T-cell (primary cell): ENCODE measurements around the gene MS4A4A. TPM values are rescaled to one million over a fixed set of nuclear protein-coding genes. Genes with fewer than 3 reads are reported as not detected.

Source experiments
- ATAC-seq, 4 experiments: fragments of 200-7000 bp in 3 of 4; fragments of 150-1000 bp in 1 of 4; cut with Tn5 transposase; replicated peaks in 1 of 4; 1 replicate in 3 of 4; 2 replicates in 1 of 4; pipeline ENCODE4 v1.10.0; 2021; ENCODE audit warnings: moderate library complexity in 3 of 4, mild to moderate bottlenecking in 2 of 4, moderate number of reproducible peaks in 1 of 4
- CTCF ChIA-PET, 2 donors: fragments of 300-600 bp; sonication (Branson Sonifier 250); formaldehyde crosslinking; loops; one replicate each; lab custom pipeline; 2022; ENCODE audit warnings: antibody characterized with exemption in 2 of 2; lab: Charles Lee
- POLR2A ChIA-PET, 2 donors: fragments of 300-600 bp; sonication (Branson Sonifier 250); formaldehyde crosslinking; loops; one replicate each; lab custom pipeline; 2022; ENCODE audit warnings: antibody characterized with exemption in 2 of 2; lab: Charles Lee
- DNase-seq, 35 experiments: peaks; one replicate each; pipeline versions ENCODE4 v3.0.0 to v3.0.0-alpha.2; 2013 to 2023
- H3K27ac ChIP-seq: one replicate; pipeline ENCODE4 v1.5.1; 2013; ENCODE audit warnings: low read length
- H3K27me3 ChIP-seq, 2 experiments: replicated peaks in 1 of 2; 1 replicate in 1 of 2; 2 replicates in 1 of 2; pipeline versions ENCODE4 v1.6.1 to v1.7.0; 2013; ENCODE audit warnings: low read length in 1 of 2, mixed read lengths in 1 of 2; ENCODE audit not compliant: control insufficient read depth in 2 of 2, insufficient read depth in 2 of 2; ENCODE audit errors: extremely low read depth in 1 of 2
- H3K36me3 ChIP-seq, 2 donors: 1 replicate in 1 of 2; 2 replicates in 1 of 2; pipeline versions ENCODE4 v1.6.1 to v1.7.0; 2013; ENCODE audit warnings: low read length in 1 of 2; ENCODE audit not compliant: control insufficient read depth in 2 of 2, insufficient read depth in 1 of 2; ENCODE audit errors: extremely low read depth in 1 of 2
- H3K4me1 ChIP-seq, 2 experiments: 1 replicate in 1 of 2; 2 replicates in 1 of 2; pipeline versions ENCODE4 v1.6.1 to v1.7.0; 2013; ENCODE audit warnings: low read length in 2 of 2, mixed read lengths in 1 of 2; ENCODE audit not compliant: insufficient read depth in 2 of 2, control insufficient read depth in 1 of 2; ENCODE audit errors: extremely low read depth in 1 of 2
- H3K4me3 ChIP-seq, 2 donors: 1 replicate in 1 of 2; 2 replicates in 1 of 2; pipeline versions ENCODE4 v1.5.1 to v1.7.0; 2013; ENCODE audit warnings: mild to moderate bottlenecking in 2 of 2, low read length in 1 of 2, moderate library complexity in 1 of 2; ENCODE audit not compliant: control insufficient read depth in 1 of 2; ENCODE audit errors: extremely low read depth in 1 of 2
- H3K9me3 ChIP-seq: 2 replicates; pipeline ENCODE4 v1.7.0; 2013
- H3K27ac Mint-ChIP-seq, 2 donors: one replicate each; pipeline ENCODE4 v1.8.0; 2020 to 2021; ENCODE audit warnings: mild to moderate bottlenecking in 2 of 2, mixed read lengths in 2 of 2
- H3K27me3 Mint-ChIP-seq, 2 donors: one replicate each; pipeline ENCODE4 v1.8.0; 2021 to 2022; ENCODE audit warnings: mixed read lengths in 2 of 2
- H3K36me3 Mint-ChIP-seq: one replicate; pipeline ENCODE4 v1.8.0; 2021; ENCODE audit warnings: mixed read lengths
- H3K4me1 Mint-ChIP-seq, 3 donors: one replicate each; pipeline ENCODE4 v1.8.0; 2020 to 2022; ENCODE audit warnings: mixed read lengths in 3 of 3, mild to moderate bottlenecking in 1 of 3
- H3K4me3 Mint-ChIP-seq, 3 donors: one replicate each; pipeline ENCODE4 v1.8.0; 2020 to 2022; ENCODE audit warnings: mild to moderate bottlenecking in 3 of 3, mixed read lengths in 3 of 3, moderate library complexity in 3 of 3
- H3K9me3 Mint-ChIP-seq, 3 donors: one replicate each; pipeline ENCODE4 v1.8.0; 2020 to 2022; ENCODE audit warnings: mixed read lengths in 3 of 3
- WGBS: methylation state at CpG from one replicate; pipeline ENCODE4 v1.1.5; 2013; ENCODE audit warnings: missing lambda C conversion rate; ENCODE audit not compliant: insufficient coverage; 5-methylcytosine and 5-hydroxymethylcytosine counted together
- total RNA-seq, 35 experiments: library from RNA in 6 of 35; stranded (reverse) in 6 of 35; fragments of 120-200 nt in 1 of 35; gene quantifications; one replicate each; pipeline versions ENCODE4 v1.2.1 to v1.2.4 and lab custom pipeline; 2013 to 2026

The MS4A4A gene
- total RNA-seq, 5 donors from 2014 or later (not counting 1 experiment from before 2014, with no cell fraction given): 0.26 TPM; not detected in 4

- no peaks in the 10 kb centered on the region for H3K27me3 ChIP-seq
- Mint-ChIP-seq H3K9me3 (peaks cover 14 to 45% (median 21%) of the 10 kb centered on the region in 3 donors), H3K4me1 (no peaks in the 10 kb centered on the region), H3K4me3 (no peak overlapping the region), H3K27me3 (peaks cover 14 to 17% of the 10 kb centered on the region in 2 donors), H3K27ac (no peak overlapping the region), H3K36me3 (no peaks in the 10 kb centered on the region)
- CTCF ChIA-PET: interaction anchor here in 1 of 2 donors (1.2 kb wide), 1 partner anchor 10 kb away, joined by 7 read pairs; no protein-coding TSS in a partner anchor
- DNase-seq (no peak), ATAC-seq (no peak)
- H3K36me3 ChIP-seq: no peaks in the 10 kb centered on the region
- no peak overlapping the region for H3K27ac ChIP-seq
- H3K4me1 ChIP-seq: no peaks in the 10 kb centered on the region
- no peak overlapping the region for H3K4me3 ChIP-seq
- POLR2A ChIA-PET: no interaction called here
- H3K9me3 ChIP-seq: peaks cover 4% of the 10 kb centered on the region
Measured at GRCh38 chr11:60321051-60321450, 40.6 kb downstream of the MS4A4A start.

DNA sequence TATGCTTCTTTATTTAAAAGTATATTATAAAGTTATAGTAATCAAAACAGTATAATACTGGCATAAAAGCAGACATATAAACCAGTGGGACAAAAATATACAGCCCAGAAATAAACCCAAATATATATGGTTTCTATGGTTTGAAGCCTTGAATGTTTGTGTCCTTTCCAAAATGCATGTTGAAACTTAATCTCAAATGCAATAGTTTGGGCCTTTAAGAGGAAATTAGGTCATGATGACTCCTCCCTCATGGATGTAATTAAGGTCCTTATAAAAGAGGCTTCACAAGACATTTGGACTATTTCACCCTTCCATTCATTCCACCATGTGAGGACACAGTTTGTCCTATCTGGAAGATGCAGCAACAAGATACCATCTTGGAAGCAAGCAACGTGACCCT is 46.5 kb downstream of the MS4A4A start, which contains the start of gene MS4A6E:
Gene MS4A6E, plus strand, starts transcription at position 301 of the 400 bp plus-strand sequence. CDS start 7,641 bp downstream, outside the sequence.
- no peaks in the 10 kb centered on the region for H3K4me1 Mint-ChIP-seq
- no peak within 1 kb of the TSS for H3K4me3 Mint-ChIP-seq
- H3K9me3 Mint-ChIP-seq: peaks cover 0 to 27% (median 5%) of the 10 kb centered on the region in 3 donors
- ATAC-seq (no peak), DNase-seq (no peak)
- H3K27me3 Mint-ChIP-seq: peaks cover 4 to 6% of the 10 kb centered on the region in 2 donors
- H3K36me3 Mint-ChIP-seq: no peaks in the 10 kb centered on the region
- Histone ChIP-seq H3K9me3 (no peaks in the 10 kb centered on the region), H3K36me3 (no peaks in the 10 kb centered on the region), H3K4me1 (no peaks in the 10 kb centered on the region), H3K27me3 (no peaks in the 10 kb centered on the region), H3K4me3 (no peak within 1 kb of the TSS), H3K27ac (no peak within 1 kb of the TSS)
- no peak within 1 kb of the TSS for H3K27ac Mint-ChIP-seq
- no CpG with 5 or more reads among the region's 1 CpG for WGBS
- ChIA-PET POLR2A (no interaction called here), CTCF (no interaction called here)

DNA sequence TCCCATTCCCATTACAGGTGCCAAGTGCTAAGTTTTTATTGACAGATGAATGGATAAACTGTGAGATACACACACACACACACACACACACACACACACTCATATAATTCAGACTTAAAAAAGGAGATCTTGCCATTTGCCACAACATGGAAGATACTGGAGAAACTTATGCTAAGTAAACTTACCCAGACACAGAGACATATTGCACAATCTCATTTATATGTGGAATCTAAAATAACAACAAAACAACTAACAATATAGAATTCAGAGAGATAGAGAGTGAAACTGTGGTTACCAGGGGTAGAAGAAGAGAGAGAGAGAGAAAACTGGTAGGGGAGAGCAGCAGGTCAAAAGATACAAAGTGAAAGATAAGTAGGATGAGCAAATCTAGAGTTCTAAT is 48.0 kb downstream of the MS4A4A start:
- ATAC-seq (no peak), DNase-seq (no peak)
- H3K9me3 ChIP-seq: no peaks in the 10 kb centered on the region
- H3K4me1 ChIP-seq: no peaks in the 10 kb centered on the region
- Mint-ChIP-seq H3K4me1 (no peaks in the 10 kb centered on the region), H3K27me3 (peaks cover 11% of the 10 kb centered on the region in 2 donors), H3K36me3 (no peaks in the 10 kb centered on the region), H3K27ac (no peak overlapping the region), H3K9me3 (peaks cover 0 to 16% (median 0%) of the 10 kb centered on the region in 3 donors), H3K4me3 (no peak overlapping the region)
- POLR2A ChIA-PET: no interaction called here
- H3K27ac ChIP-seq: no peak overlapping the region
- H3K4me3 ChIP-seq: no peak overlapping the region
- CTCF ChIA-PET: no interaction called here
- no peaks in the 10 kb centered on the region for H3K36me3 ChIP-seq
- no peaks in the 10 kb centered on the region for H3K27me3 ChIP-seq

DNA sequence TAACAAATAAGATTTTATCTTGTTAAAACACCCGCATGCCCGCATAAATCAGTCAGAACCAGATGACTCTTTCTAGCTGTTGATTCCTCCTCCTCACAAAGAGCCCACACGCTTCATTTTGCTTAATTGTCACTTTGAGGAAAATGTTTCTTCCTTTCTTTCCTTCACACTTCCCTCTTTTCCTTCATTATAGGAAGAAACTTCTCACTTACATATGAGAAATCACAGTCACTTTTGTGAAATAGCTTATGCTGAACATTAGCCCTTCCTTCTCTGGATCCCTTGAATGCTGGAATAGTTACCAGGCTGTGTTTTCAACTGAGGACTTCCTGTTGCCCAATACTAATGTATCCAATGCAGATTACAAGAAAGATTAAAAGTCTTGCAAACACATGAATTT is 52.4 kb downstream of the MS4A4A start:
- H3K36me3 Mint-ChIP-seq: no peaks in the 10 kb centered on the region
- no peaks in the 10 kb centered on the region for H3K4me1 Mint-ChIP-seq
- no peaks in the 10 kb centered on the region for H3K4me1 ChIP-seq
- H3K9me3 Mint-ChIP-seq: peaks cover 0 to 6% (median 0%) of the 10 kb centered on the region in 3 donors
- H3K27me3 Mint-ChIP-seq: peaks cover 16 to 22% of the 10 kb centered on the region in 2 donors
- no peaks in the 10 kb centered on the region for H3K36me3 ChIP-seq
- no peak overlapping the region for H3K27ac ChIP-seq
- H3K27me3 ChIP-seq: no peaks in the 10 kb centered on the region
- DNase-seq: no peak
- WGBS: no CpG with 5 or more reads among the region's 3 CpGs
- H3K4me3 ChIP-seq: no peak overlapping the region
- ChIA-PET POLR2A (no interaction called here), CTCF (interaction anchor here in 1 of 2 donors (0.9 kb wide), 1 partner anchor 285 kb away, joined by 3 read pairs; no protein-coding TSS in a partner anchor)
- H3K4me3 Mint-ChIP-seq: no peak overlapping the region
- H3K27ac Mint-ChIP-seq: no peak overlapping the region
- ATAC-seq: no peak
- no peaks in the 10 kb centered on the region for H3K9me3 ChIP-seq

DNA sequence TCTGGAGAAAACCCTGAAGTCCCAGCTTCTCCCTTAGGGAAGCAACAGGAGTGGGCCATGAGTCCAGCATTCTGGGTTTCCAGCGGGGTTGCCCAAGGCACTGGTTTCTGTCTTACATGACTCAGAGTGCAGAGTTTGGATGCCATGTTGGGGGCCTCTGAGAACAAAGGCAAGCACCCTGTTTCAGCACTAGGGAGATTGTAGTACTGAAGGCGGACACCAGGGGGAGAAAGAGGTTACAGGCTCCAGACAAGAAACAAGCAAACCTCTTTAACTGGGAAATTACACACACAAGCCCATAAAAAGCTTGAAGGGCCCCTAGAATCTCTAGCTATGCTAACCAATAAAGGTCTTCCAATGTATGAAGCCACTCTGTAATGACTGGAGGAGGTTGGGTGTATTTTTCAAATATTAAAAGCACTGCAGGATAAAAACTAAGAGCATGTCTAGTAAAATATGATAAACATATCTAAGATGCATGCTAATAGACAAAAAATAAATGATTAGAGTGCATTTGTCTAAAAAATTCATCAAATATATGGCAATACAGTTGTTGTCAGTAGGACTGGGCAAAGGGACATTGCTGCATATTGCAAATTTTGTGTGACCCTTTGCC is 53.6 kb downstream of the MS4A4A start:
- peak in 2 of 4 experiments; percentile 44 to 63 for ATAC-seq
- CTCF ChIA-PET: interaction anchor here in 1 of 2 donors (0.6 kb wide), 1 partner anchor 185 kb away, joined by 3 read pairs; no protein-coding TSS in a partner anchor
- WGBS: 43% methylated on average over 1 of the region's 2 CpGs

GRCh38 chr11:60336767-60337391 is 56.4 kb downstream of the MS4A4A start:
- ATAC-seq (no peak), DNase-seq (no peak)
- H3K4me3 ChIP-seq: no peak overlapping the region
- H3K27me3 ChIP-seq: no peaks in the 10 kb centered on the region
- no peaks in the 10 kb centered on the region for H3K36me3 ChIP-seq
- POLR2A ChIA-PET: no interaction called here
- H3K9me3 ChIP-seq: no peaks in the 10 kb centered on the region
- Mint-ChIP-seq H3K27ac (no peak overlapping the region), H3K4me1 (no peaks in the 10 kb centered on the region), H3K36me3 (no peaks in the 10 kb centered on the region), H3K9me3 (no peaks in the 10 kb centered on the region), H3K4me3 (no peak overlapping the region), H3K27me3 (peaks cover 15 to 24% of the 10 kb centered on the region in 2 donors)
- CTCF ChIA-PET: interaction anchor here in 1 of 2 donors (0.6 kb wide), 1 partner anchor 141 kb away, joined by 3 read pairs; no protein-coding TSS in a partner anchor
- WGBS: 89% methylated on average over 3 of the region's 7 CpGs
- no peak overlapping the region for H3K27ac ChIP-seq
- no peaks in the 10 kb centered on the region for H3K4me1 ChIP-seq

More for the DNA sequence above, 53.6 kb downstream of the MS4A4A start:
- H3K9me3 ChIP-seq: no peaks in the 10 kb centered on the region
- H3K27ac ChIP-seq: no peak overlapping the region
- no peaks in the 10 kb centered on the region for H3K4me1 ChIP-seq
- Mint-ChIP-seq H3K4me1 (no peaks in the 10 kb centered on the region), H3K36me3 (no peaks in the 10 kb centered on the region), H3K9me3 (peaks cover 0 to 5% (median 0%) of the 10 kb centered on the region in 3 donors), H3K27me3 (peaks cover 16 to 22% of the 10 kb centered on the region in 2 donors), H3K27ac (no peak overlapping the region), H3K4me3 (no peak overlapping the region)
- POLR2A ChIA-PET: no interaction called here
- no peaks in the 10 kb centered on the region for H3K36me3 ChIP-seq
- no peak overlapping the region for H3K4me3 ChIP-seq
- peak in 33 of 35 experiments; percentile 6 to 67 (median 38) for DNase-seq
- no peaks in the 10 kb centered on the region for H3K27me3 ChIP-seq
